Esophagus muscularis mucosa (tissue), 4 donors: ENCODE results near the gene MGME1. TPM values are rescaled to one million over a fixed set of nuclear protein-coding genes. Genes with fewer than 3 reads are reported as not detected.

Experiments used
- DNase-seq: peaks from one replicate; pipeline ENCODE4 v3.0.0-alpha.2; 2017; ENCODE audit errors: extremely low spot score
- H3K27ac ChIP-seq, 4 donors: fragments of 200-600 bp; sonication (generic); replicated peaks in 1 of 4; 1 replicate in 3 of 4; 2 replicates in 1 of 4; pipeline ENCODE4 v1.5.1; 2016 to 2019; ENCODE audit warnings: mild to moderate bottlenecking in 1 of 4
- H3K27me3 ChIP-seq, 4 donors: fragments of 200-600 bp; sonication (generic); one replicate each; pipeline versions ENCODE4 v1.5.1 to v1.6.0; 2016 to 2019
- H3K36me3 ChIP-seq, 4 donors: fragments of 200-600 bp; sonication (generic); one replicate each; pipeline ENCODE4 v1.5.1; 2016 to 2019
- H3K4me1 ChIP-seq, 4 donors: fragments of 200-600 bp; sonication (generic); one replicate each; pipeline ENCODE4 v1.5.1; 2016 to 2019
- H3K4me3 ChIP-seq, 4 donors: fragments of 200-600 bp; sonication (generic); 1 replicate in 2 of 4; 2 replicates in 2 of 4; pipeline ENCODE4 v1.5.1; 2016 to 2019; ENCODE audit warnings: mild to moderate bottlenecking in 4 of 4, moderate library complexity in 1 of 4
- H3K9me3 ChIP-seq, 4 donors: fragments of 200-600 bp; sonication (generic); 1 replicate in 3 of 4; 2 replicates in 1 of 4; pipeline ENCODE4 v1.5.1; 2016 to 2019
- CTCF ChIP-seq, 3 experiments: fragments of 200-600 bp in 2 of 3; fragments of 450-650 bp in 1 of 3; sonication (generic) in 2 of 3; IDR thresholded peaks; one replicate each; pipeline ENCODE4 v1.5.1; 2017 to 2019; ENCODE audit warnings: antibody characterized with exemption in 3 of 3, mild to moderate bottlenecking in 2 of 3, moderate library complexity in 1 of 3
- EP300 ChIP-seq: sonication (generic); formaldehyde crosslinking; IDR thresholded peaks from one replicate; pipeline ENCODE4 v1.6.1; 2017; ENCODE audit warnings: antibody characterized with exemption
- POLR2A ChIP-seq: fragments of 450-650 bp; IDR thresholded peaks from one replicate; pipeline ENCODE4 v1.6.1; 2017; ENCODE audit warnings: antibody characterized with exemption, moderate library complexity, mild to moderate bottlenecking, low read depth
- POLR2AphosphoS5 ChIP-seq, 2 donors: sonication (generic); formaldehyde crosslinking; IDR thresholded peaks; one replicate each; pipeline ENCODE4 v1.6.1; 2017; ENCODE audit warnings: antibody characterized with exemption in 2 of 2
- WGBS: methylation state at CpG from one replicate; pipeline ENCODE4 v1.1.5; 2018; 5-methylcytosine and 5-hydroxymethylcytosine counted together
- intact Hi-C: fragments of 100-400 bp; cut with DNase I; formaldehyde crosslinking; loops from one replicate; pipeline ENCODE4 v1.15.1; 2023
- total RNA-seq, 4 donors: library from RNA; depleted of rRNA; stranded (reverse); fragments of >200 nt; gene quantifications; one replicate each; pipeline versions ENCODE4 v1.1.0 to v1.2.1, GENCODE V29; 2016

The MGME1 gene
- total RNA-seq, 4 donors from 2014 or later, result 5.2 to 6.5 (median 6.0) TPM

GRCh38 chr20:17993546-17993945, 24.7 kb downstream of the MGME1 start:
- DNase-seq, result no peak
- TF ChIP-seq POLR2A (no peak), POLR2AphosphoS5 (IDR thresholded peaks at IDR 0.05) (no peak), CTCF (IDR thresholded peaks at IDR 0.05) (no peak), EP300 (no peak)
- Histone ChIP-seq H3K4me1 (peaks cover 0 to 9% (median 9%) of the 10 kb centered on the region in 4 donors), H3K36me3 (peaks cover 0 to 24% (median 11%) of the 10 kb centered on the region in 4 donors), H3K4me3 (no peak overlapping the region), H3K27me3 (no peaks in the 10 kb centered on the region), H3K27ac (no peak overlapping the region), H3K9me3 (no peaks in the 10 kb centered on the region)
- intact Hi-C loops, result loop anchor here (10.0 kb wide), 1 partner anchor 99 kb away; no protein-coding TSS in a partner anchor
- WGBS, result 94% methylated on average over 3 of the region's 3 CpGs

- WGBS, result 25% methylated on average over 16 of the region's 16 CpGs
- H3K4me3 ChIP-seq, result no peak overlapping the region
- peaks cover 0 to 16% (median 15%) of the 10 kb centered on the region in 4 donors for H3K4me1 ChIP-seq
- TF ChIP-seq POLR2A, result no peak
- TF ChIP-seq CTCF (IDR thresholded peaks at IDR 0.05), result peak in 2 of 3 experiments; percentile 92 to 97
- TF ChIP-seq POLR2AphosphoS5 (IDR thresholded peaks at IDR 0.05), result peak in 1 of 2 donors; percentile 36
- intact Hi-C loops, result loop anchor here (2.0 to 10.0 kb wide), 2 partner anchors 101 to 315 kb away; no protein-coding TSS in a partner anchor
- no peaks in the 10 kb centered on the region for H3K9me3 ChIP-seq
- H3K36me3 ChIP-seq, result no peaks in the 10 kb centered on the region
- H3K27me3 ChIP-seq, result no peaks in the 10 kb centered on the region
- no peak for DNase-seq
- no peak overlapping the region for H3K27ac ChIP-seq
These were observed 27.4 kb downstream of the MGME1 start for GRCh38 chr20:17995967-17996819.

GRCh38 chr20:17998446-17998845, 29.6 kb downstream of the MGME1 start:
- H3K4me3 ChIP-seq, result no peak overlapping the region
- WGBS, result 93% methylated on average over 5 of the region's 5 CpGs
- no peak for TF ChIP-seq POLR2A
- no peak for TF ChIP-seq CTCF (IDR thresholded peaks at IDR 0.05)
- no peak for TF ChIP-seq POLR2AphosphoS5 (IDR thresholded peaks at IDR 0.05)
- no peak for TF ChIP-seq EP300
- no peak for DNase-seq
- no peaks in the 10 kb centered on the region for H3K36me3 ChIP-seq
- intact Hi-C loops, result loop anchor here (10.0 kb wide), 1 partner anchor 104 kb away; no protein-coding TSS in a partner anchor
- no peak overlapping the region for H3K27ac ChIP-seq
- H3K27me3 ChIP-seq, result no peaks in the 10 kb centered on the region
- H3K9me3 ChIP-seq, result no peaks in the 10 kb centered on the region
- peaks cover 0 to 28% (median 23%) of the 10 kb centered on the region in 4 donors for H3K4me1 ChIP-seq

GRCh38 chr20:17999566-17999965, 30.7 kb downstream of the MGME1 start:
- TF ChIP-seq EP300 (no peak), CTCF (IDR thresholded peaks at IDR 0.05) (no peak), POLR2A (no peak), POLR2AphosphoS5 (IDR thresholded peaks at IDR 0.05) (no peak)
- DNase-seq, result no peak
- intact Hi-C loops, result loop anchor here (10.0 kb wide), 1 partner anchor 105 kb away; no protein-coding TSS in a partner anchor
- no peaks in the 10 kb centered on the region for H3K36me3 ChIP-seq
- no peaks in the 10 kb centered on the region for H3K27me3 ChIP-seq
- 90% methylated on average over 4 of the region's 4 CpGs for WGBS
- H3K27ac ChIP-seq, result peak overlapping the region in 1 of 4 donors; percentile 75
- H3K4me1 ChIP-seq, result peaks cover 0 to 37% (median 35%) of the 10 kb centered on the region in 4 donors
- H3K4me3 ChIP-seq, result no peak overlapping the region
- H3K9me3 ChIP-seq, result no peaks in the 10 kb centered on the region
